HG03064 (cell line): ENCODE results near the gene SMARCA4.

Experiments
- ATAC-seq: cut with Tn5 transposase; IDR thresholded peaks from one replicate; pipeline ENCODE4 v1.9.1; 2021; ENCODE audit warnings: low read depth; ENCODE audit not compliant: unreplicated experiment

Gene SMARCA4

GRCh38 chr19:11007385-11007784, 46.6 kb downstream of the SMARCA4 start:
- no peak for ATAC-seq

GRCh38 chr19:11007962-11008532, 47.2 kb downstream of the SMARCA4 start:
- no peak for ATAC-seq

GRCh38 chr19:11010041-11010440, 49.2 kb downstream of the SMARCA4 start:
- ATAC-seq, result no peak

- ATAC-seq, result no peak
Measured at GRCh38 chr19:11012507-11012906, 51.7 kb downstream of the SMARCA4 start.

- no peak for ATAC-seq
Measured at GRCh38 chr19:11013771-11014170, 52.9 kb downstream of the SMARCA4 start.

GRCh38 chr19:11014403-11014911, 53.6 kb downstream of the SMARCA4 start:
- no peak for ATAC-seq

GRCh38 chr19:11016631-11017030, 55.8 kb downstream of the SMARCA4 start:
- no peak for ATAC-seq

GRCh38 chr19:11017275-11018035, 56.6 kb downstream of the SMARCA4 start:
- no peak for ATAC-seq

GRCh38 chr19:11018179-11018578, 57.3 kb downstream of the SMARCA4 start:
- no peak for ATAC-seq

- ATAC-seq, result no peak
Measured at GRCh38 chr19:11018763-11019162, 57.9 kb downstream of the SMARCA4 start.

- ATAC-seq, result no peak
Measured at GRCh38 chr19:11019262-11019661, 58.4 kb downstream of the SMARCA4 start.

GRCh38 chr19:11019824-11020223, 59.0 kb downstream of the SMARCA4 start:
- no peak for ATAC-seq

GRCh38 chr19:11020423-11020822, 59.6 kb downstream of the SMARCA4 start:
- ATAC-seq, result no peak

- no peak for ATAC-seq
Measured at GRCh38 chr19:11020982-11021759, 60.3 kb downstream of the SMARCA4 start.

- ATAC-seq, result no peak
Measured at GRCh38 chr19:11021760-11022144, 60.9 kb downstream of the SMARCA4 start.

- no peak for ATAC-seq
Measured at GRCh38 chr19:11023016-11023415, 62.2 kb downstream of the SMARCA4 start.

- ATAC-seq, result no peak
Measured at GRCh38 chr19:11023710-11024109, 62.9 kb downstream of the SMARCA4 start.

GRCh38 chr19:11024259-11024658, 63.4 kb downstream of the SMARCA4 start:
- no peak for ATAC-seq

GRCh38 chr19:11025006-11025405, 64.2 kb downstream of the SMARCA4 start:
- no peak for ATAC-seq

GRCh38 chr19:11025445-11025844, 64.6 kb downstream of the SMARCA4 start:
- ATAC-seq, result no peak

- ATAC-seq, result no peak
Measured at GRCh38 chr19:11025997-11026396, 65.2 kb downstream of the SMARCA4 start.
